Psoas muscle (tissue), 8 donors: ENCODE data around the gene TSN. TPM values are rescaled to one million over a fixed set of nuclear protein-coding genes. Genes with fewer than 3 reads are reported as not detected.
"Not testable (repeated sequence)": the region's sequence is repeated elsewhere in the genome, so short reads cannot be mapped to it uniquely, and the experiment has no call there.

ENCODE experiments used
- ATAC-seq, 4 donors: fragments of 200-7000 bp; cut with Tn5 transposase; one replicate each; pipeline ENCODE4 v1.9.1; 2020; ENCODE audit warnings: moderate library complexity in 3 of 4, mild to moderate bottlenecking in 2 of 4
- DNase-seq, 2 donors: peaks; one replicate each; pipeline ENCODE4 v3.0.0-alpha.2; 2020
- H3K27ac ChIP-seq: fragments of 200-600 bp; one replicate; pipeline ENCODE4 v1.8.0; 2022
- H3K27me3 ChIP-seq, 3 donors: fragments of 200-600 bp in 1 of 3; one replicate each; pipeline versions ENCODE4 v1.6.1 to v1.8.0; 2013 to 2022; ENCODE audit warnings: low read length in 2 of 3, mild to moderate bottlenecking in 2 of 3, moderate library complexity in 1 of 3; ENCODE audit not compliant: insufficient read depth in 3 of 3
- H3K36me3 ChIP-seq, 2 donors: fragments of 200-600 bp in 1 of 2; one replicate each; pipeline versions ENCODE4 v1.6.1 to v1.8.0; 2013 to 2022; ENCODE audit warnings: low read depth in 1 of 2, mild to moderate bottlenecking in 1 of 2, moderate library complexity in 1 of 2; ENCODE audit not compliant: insufficient read depth in 1 of 2
- H3K4me1 ChIP-seq: fragments of 200-600 bp; one replicate; pipeline ENCODE4 v1.8.0; 2022
- H3K4me3 ChIP-seq: fragments of 200-600 bp; one replicate; pipeline ENCODE4 v1.8.0; 2022; ENCODE audit warnings: mild to moderate bottlenecking
- H3K9me3 ChIP-seq: fragments of 200-600 bp; one replicate; pipeline ENCODE4 v1.8.0; 2022
- WGBS, 3 donors: extraction: QIAGEN DNeasy Blood & Tissue Kit; methylation state at CpG; one replicate each; pipeline versions ENCODE4 v1.1.6 to v1.1.7; 2013; 5-methylcytosine and 5-hydroxymethylcytosine counted together
- intact Hi-C, 2 donors: fragments of 100-400 bp; cut with DNase I; formaldehyde crosslinking; loops; one replicate each; pipeline versions ENCODE4 v1.11.0 to v1.14.2; 2022
- polyA plus RNA-seq, 3 donors: library from polyadenylated mRNA; stranded (reverse); fragments of 200-250 nt; gene quantifications; one replicate each; pipeline ENCODE4 v1.2.3, GENCODE V29; 2013
- total RNA-seq, 4 donors: library from RNA; stranded (reverse); fragmentation: NEBNext Ultra II Directional in 2 of 4; extraction: Animal tissue kit (Norgen Biotek cat#: 25700) in 2 of 4; gene quantifications; one replicate each; pipeline versions ENCODE4 v1.2.1 to v1.2.4, GENCODE V29; 2021 to 2023
- TF ChIP-seq, protein P1 (sequence below): fragments of 200-600 bp; IDR thresholded peaks from one replicate; pipeline ENCODE4 v1.8.0; 2022; ENCODE audit warnings: antibody characterized with exemption
- donor health status: healthy with polysubstance abuse.
- donor health status: DM: no; HTN: no; CAD: no; lungs with moderate emphysema.
- donor health status: Bipolar disorder and iron deficiency.
- donor health status: healthy.
- donor health status: DM: yes; HTN: yes; CAD: no.
- donor health status: DM: no; HTN: no; CAD: no.
- donor health status: DM: no; HTN: no; CAD: no.
- donor health status: DM: yes; HTN: yes; CAD: no.

TSN gene
- total and polyA plus RNA-seq, 7 donors, result 25.0 to 68.4 (median 40.5) TPM

- no peak for DNase-seq
- H3K27ac ChIP-seq, result no peak overlapping the region
- peaks cover 6% of the 10 kb centered on the region for H3K9me3 ChIP-seq
- peaks cover 10% of the 10 kb centered on the region for H3K4me1 ChIP-seq
- ATAC-seq, result no peak
- TF ChIP-seq, protein P1, sequence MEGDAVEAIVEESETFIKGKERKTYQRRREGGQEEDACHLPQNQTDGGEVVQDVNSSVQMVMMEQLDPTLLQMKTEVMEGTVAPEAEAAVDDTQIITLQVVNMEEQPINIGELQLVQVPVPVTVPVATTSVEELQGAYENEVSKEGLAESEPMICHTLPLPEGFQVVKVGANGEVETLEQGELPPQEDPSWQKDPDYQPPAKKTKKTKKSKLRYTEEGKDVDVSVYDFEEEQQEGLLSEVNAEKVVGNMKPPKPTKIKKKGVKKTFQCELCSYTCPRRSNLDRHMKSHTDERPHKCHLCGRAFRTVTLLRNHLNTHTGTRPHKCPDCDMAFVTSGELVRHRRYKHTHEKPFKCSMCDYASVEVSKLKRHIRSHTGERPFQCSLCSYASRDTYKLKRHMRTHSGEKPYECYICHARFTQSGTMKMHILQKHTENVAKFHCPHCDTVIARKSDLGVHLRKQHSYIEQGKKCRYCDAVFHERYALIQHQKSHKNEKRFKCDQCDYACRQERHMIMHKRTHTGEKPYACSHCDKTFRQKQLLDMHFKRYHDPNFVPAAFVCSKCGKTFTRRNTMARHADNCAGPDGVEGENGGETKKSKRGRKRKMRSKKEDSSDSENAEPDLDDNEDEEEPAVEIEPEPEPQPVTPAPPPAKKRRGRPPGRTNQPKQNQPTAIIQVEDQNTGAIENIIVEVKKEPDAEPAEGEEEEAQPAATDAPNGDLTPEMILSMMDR, result no peak
- no peak overlapping the region for H3K4me3 ChIP-seq
- H3K36me3 ChIP-seq, result no peaks in the 10 kb centered on the region
- H3K27me3 ChIP-seq, result no peaks in the 10 kb centered on the region
- intact Hi-C loops, result no loop called here
- 64 to 69% (median 66%) methylated on average over 7 of the region's 7 CpGs for WGBS, 3 donors
Measured at GRCh38 chr2:121805766-121806143, 50.3 kb downstream of the TSN start.

- ATAC-seq, DNase-seq, intact Hi-C loops, H3K4me3 ChIP-seq, H3K27ac ChIP-seq, H3K4me1 ChIP-seq, H3K36me3 ChIP-seq, H3K9me3 ChIP-seq, H3K27me3 ChIP-seq: not testable (repeated sequence)
- WGBS, 3 donors, result 72 to 75% (median 73%) methylated on average over 8 of the region's 8 CpGs
Measured at GRCh38 chr2:121807771-121808170, 52.3 kb downstream of the TSN start.

GRCh38 chr2:121809607-121810006 lies 54.2 kb downstream of the TSN start:
- TF ChIP-seq, protein P1, result no peak
- intact Hi-C loops, result no loop called here
- 23 to 30% (median 28%) methylated on average over 4 of the region's 4 CpGs for WGBS, 3 donors
- ATAC-seq (peak; percentile 72 to 92 (median 85)), DNase-seq (peak in 1 of 2 donors; percentile 32)
- Histone ChIP-seq H3K36me3 (no peaks in the 10 kb centered on the region), H3K4me1 (peaks cover 10% of the 10 kb centered on the region), H3K4me3 (no peak overlapping the region), H3K9me3 (no peaks in the 10 kb centered on the region), H3K27me3 (no peaks in the 10 kb centered on the region), H3K27ac (no peak overlapping the region)

DNA sequence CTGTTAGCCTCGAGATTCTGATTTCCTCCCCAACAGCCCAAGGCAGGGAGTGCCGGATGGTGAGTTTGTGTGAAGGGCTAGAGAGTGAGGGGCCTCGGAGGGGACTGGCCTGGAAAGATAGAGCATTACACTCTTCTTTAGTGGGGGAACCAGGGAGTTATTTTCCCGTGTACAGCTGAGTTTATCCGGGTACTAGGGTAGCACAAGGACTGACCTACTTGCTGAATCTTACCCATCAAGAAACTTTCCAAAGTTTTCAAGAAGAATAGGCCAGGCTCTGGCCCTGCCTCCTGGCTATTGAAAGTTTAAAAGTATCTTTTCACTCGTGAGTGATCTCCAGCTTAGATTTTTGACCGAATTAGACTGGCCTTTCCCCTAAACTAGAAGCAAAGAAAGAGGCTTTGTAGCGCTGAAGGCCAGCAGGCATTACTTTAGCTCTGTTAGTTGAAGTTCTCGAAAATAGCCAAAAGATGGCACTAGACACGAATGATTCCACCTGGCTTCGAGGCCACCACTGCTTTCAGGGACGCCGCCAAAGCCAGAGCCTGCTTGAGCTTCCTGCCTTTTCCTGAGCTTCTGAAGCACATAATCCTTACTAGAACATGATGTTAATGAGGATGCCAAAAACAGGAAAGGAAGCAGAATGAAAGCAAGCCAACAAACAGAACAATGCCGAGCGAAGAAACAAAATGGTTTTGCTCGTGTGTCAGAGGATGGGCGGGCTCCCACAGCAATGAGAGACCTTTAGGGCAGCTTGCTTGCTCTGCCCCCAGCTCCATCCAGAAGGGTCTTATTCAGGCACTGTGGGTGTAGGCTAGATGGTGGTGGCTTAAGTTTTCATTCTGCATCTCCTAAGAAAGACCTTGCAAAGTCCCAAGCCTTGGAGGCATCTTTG lies 55.8 kb downstream of the TSN start:
- Histone ChIP-seq H3K9me3 (no peaks in the 10 kb centered on the region), H3K4me1 (peaks cover 10% of the 10 kb centered on the region), H3K4me3 (no peak overlapping the region), H3K27ac (no peak overlapping the region), H3K27me3 (no peaks in the 10 kb centered on the region), H3K36me3 (no peaks in the 10 kb centered on the region)
- ATAC-seq (peak; percentile 60 to 80 (median 74)), DNase-seq (peak; percentile 64 to 75)
- TF ChIP-seq, protein P1, result peak; percentile 59
- WGBS, 3 donors, result 28 to 33% (median 31%) methylated on average over 17 of the region's 17 CpGs
- intact Hi-C loops, result no loop called here

DNA sequence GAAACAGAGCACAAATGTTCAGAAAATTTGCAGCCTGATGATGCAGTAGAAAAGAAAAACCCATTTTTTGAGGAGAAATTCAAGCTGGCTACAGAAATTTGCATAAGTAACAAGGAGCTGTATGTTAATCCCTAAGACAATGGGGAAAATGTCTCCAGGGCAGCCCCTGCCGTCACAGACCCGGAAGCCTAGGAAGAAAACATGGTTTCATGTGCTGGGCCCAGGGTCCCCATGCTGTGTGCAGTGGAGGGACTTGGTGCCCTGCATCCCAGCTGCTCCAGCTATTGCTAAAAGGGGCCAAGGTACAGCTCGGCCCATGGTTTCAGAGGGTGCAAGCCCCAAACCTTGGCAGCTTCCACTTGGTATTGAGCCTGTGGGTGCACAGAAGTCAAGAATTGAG lies 57.6 kb downstream of the TSN start:
- 82 to 89% (median 85%) methylated on average over 3 of the region's 3 CpGs for WGBS, 3 donors
- intact Hi-C loops, result loop anchor here in 1 of 2 donors (2.0 kb wide), 1 partner anchor 156 kb away; no protein-coding TSS in a partner anchor
- not testable (repeated sequence) for H3K4me1 ChIP-seq, ATAC-seq, H3K36me3 ChIP-seq, H3K9me3 ChIP-seq, H3K4me3 ChIP-seq, DNase-seq, H3K27ac ChIP-seq, H3K27me3 ChIP-seq
